Stimulated activated naive CD4-positive, alpha-beta T cell (primary cell): ENCODE results near the gene RPL39L.

Source experiments
- DNase-seq, 6 experiments: peaks; one replicate each; lab custom pipeline; 2025; lab: John Stamatoyannopoulos, UW

Gene RPL39L

GRCh38 chr3:187093320-187093719 is 46.0 kb downstream of the RPL39L start:
- DNase-seq = no peak

DNA sequence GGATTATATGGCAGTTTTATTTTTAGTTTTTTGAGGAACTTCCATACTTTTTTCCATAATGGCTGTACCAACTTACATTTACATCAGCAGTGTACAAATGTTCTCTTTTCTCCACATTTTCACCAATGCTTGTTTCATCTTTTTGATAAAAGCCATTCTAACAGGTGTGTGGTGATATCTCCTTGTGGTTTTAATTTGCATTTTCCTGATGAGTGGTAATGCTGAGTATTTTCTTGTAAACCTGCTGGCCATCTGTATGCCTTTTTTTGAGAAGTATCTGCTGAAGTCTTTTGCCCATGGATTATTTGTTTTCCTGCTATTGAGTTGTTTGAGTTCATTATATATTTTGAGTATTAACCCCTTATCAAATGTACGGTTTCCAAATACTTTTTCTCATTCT is 50.6 kb downstream of the RPL39L start:
- DNase-seq = no peak

DNA sequence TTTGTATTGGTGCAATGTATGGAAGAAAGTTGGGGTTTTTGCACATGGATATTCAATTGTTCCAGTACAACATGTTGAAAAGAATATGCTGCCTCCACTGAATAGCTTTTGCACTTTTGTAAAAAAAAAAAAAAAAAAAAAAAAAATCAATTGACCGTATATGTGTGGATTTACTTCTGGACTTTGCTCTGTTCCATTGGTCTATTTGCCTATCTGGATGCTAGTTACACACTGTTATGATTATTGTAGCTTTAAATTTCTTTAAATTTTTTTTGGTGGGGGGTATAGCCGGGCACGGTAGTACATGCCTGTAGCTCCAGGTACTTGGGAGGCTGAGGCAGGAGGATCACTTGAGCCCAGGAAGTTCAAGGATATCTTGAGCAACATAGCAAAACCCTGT is 52.5 kb downstream of the RPL39L start:
- no peak for DNase-seq

DNA sequence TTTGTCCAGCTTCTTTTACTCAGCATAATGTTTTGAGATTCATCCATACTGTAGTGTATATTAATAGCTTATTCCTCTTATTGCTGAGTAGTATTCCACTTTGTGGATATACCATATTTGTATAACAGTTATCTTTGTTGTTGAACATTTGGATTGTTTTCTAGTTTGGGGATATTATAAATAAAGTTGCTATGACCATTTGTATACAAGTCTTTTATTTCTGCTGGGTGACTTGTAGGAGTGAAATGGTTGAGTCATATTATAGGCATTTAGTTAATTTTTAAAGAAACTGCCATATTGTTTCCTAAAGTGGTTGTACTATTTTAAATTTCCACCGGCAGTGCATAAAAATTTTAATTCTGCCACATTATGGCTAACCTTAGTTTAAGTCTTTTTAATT is 53.4 kb downstream of the RPL39L start:
- no peak for DNase-seq

DNA sequence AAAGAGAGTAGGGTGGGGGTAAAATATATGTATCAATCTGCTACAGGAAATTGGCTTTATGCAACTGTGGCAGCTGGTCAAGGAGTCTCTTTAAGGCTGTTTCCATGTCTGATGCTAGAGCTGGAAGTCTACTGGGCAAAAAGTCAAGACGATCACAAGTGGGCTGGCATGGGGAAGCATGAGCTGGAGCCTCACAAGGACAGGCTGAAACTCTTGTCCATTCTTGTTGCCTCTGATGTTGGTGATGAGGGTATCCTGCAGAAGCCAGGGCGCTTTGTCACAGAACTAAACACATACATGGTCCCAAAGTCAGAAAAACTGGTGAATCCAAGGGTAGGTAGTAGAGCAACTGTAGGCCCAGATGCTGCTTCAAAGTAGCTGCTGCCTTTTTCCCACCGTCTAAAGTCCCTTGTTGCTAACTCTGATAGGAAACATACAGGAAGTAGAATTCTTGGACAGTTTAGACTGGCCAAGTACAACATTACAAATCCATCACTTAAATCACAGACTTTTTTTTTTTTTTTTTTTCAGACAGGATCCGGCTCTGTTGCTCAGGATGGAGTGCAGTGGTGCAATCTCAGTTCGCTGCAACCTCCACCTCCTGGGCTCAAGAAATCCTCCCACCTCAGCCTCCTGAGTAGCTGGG is 54.2 kb downstream of the RPL39L start:
- no peak for DNase-seq

- DNase-seq = no peak
Observed at GRCh38 chr3:187084580-187084979, 54.7 kb downstream of the RPL39L start.

DNA sequence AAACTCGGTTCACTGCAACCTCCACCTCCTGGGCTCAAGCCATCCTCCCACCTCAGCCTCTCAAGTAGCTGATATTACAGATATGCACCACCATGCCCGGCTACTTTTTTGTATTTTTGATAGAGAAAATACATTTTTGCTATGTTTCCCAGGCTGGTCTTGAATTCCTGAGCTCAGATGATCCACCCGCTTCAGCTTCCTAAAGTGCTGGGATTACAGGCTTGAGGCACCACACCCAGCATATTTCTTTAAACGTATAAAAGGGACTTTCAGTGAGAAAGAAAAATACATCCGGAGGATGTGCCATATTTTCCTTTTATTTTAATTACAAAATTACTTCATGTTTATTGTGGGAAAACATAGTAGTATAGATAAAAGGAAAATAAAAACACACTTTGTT is 55.2 kb downstream of the RPL39L start:
- no peak for DNase-seq

DNA sequence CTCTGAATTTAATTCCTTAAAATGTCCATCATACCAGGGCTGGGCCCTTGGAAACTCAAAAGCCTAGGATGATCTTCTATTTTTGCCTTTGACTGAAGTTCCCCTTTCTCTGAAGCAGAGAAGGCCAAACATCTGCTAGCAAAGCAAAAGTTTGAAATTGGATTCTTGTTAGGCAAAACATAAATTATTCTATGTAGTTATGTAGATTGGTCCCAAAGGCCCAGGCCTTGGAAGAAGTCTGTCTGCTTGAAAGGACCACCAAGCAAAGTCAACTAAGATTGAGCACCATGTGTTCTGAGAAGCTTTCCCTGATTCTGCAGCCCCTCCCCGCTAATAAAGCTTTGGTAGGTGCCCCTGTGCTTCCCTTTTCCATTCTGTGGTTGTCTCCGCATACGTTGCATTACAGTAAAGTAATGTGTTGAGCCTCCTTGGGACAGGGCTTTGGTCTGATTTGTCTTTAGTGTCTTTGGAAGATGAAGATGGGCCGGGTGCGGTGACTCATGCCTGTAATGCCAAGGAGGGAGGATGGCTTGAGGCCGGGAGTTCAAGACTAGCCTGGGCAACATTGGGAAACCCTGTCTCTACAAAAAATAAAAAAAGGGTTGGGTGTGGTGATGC is 56.4 kb downstream of the RPL39L start:
- DNase-seq = no peak

GRCh38 chr3:187080799-187081450 is 58.4 kb downstream of the RPL39L start:
- no peak for DNase-seq

DNA sequence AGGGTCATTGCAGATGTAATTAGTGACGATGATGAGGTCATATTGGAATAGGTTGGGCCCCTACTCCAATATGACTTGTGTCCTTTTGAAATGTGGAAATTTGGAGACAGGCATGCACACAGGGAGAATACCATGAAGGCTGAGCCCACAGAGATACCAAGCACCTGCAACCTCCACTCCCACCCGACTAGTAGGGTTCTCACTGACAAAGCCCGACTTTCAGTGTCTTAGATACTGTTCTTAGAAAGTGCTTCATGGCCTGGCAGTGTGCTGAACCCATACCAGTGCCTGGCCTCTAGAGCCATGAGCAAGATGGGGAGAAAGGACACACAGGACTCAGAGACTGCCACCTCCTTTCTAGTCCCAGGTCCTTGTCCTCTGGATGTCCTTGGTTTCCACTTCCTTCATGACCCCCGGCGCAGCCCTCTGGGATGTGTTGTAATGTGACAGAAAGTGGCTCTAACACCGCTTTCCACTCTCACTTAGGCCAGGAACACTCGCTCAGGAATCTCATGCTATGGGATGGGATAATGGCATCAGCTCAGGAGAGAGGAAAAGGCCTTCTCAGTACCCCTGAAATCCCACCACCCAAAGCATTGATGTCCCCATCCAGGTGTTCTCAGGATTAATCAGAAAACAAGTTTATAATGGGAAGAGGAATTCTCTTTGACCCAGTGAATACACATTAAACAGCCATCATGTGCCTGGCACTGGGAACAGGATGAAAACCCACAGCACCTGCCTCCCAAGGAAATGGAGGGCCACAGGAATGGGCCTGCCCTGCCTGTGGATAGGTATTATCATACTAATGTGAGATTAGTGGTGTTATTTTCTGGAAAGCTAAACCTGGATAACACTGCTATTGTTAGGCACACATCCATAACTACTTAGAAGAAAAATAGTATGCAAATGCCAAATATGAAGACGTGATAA is 59.9 kb downstream of the RPL39L start:
- no peak for DNase-seq

GRCh38 chr3:187077537-187077936 is 61.8 kb downstream of the RPL39L start:
- DNase-seq = no peak

- no peak for DNase-seq
Observed at GRCh38 chr3:187077085-187077484, 62.2 kb downstream of the RPL39L start.

- no peak for DNase-seq
Observed at GRCh38 chr3:187076297-187076696, 63.0 kb downstream of the RPL39L start.

GRCh38 chr3:187074846-187075245 is 64.5 kb downstream of the RPL39L start:
- DNase-seq = no peak

GRCh38 chr3:187073581-187074098 is 65.7 kb downstream of the RPL39L start:
- DNase-seq = no peak

- no peak for DNase-seq
Observed at GRCh38 chr3:187072511-187072910, 66.8 kb downstream of the RPL39L start.

GRCh38 chr3:187072102-187072501 is 67.2 kb downstream of the RPL39L start:
- no peak for DNase-seq
